ENCODE data around the gene MIEF2.
A peak's percentile ranks its signal among the peaks of the same experiment; 100 is the strongest.

Gene MIEF2

DNA sequence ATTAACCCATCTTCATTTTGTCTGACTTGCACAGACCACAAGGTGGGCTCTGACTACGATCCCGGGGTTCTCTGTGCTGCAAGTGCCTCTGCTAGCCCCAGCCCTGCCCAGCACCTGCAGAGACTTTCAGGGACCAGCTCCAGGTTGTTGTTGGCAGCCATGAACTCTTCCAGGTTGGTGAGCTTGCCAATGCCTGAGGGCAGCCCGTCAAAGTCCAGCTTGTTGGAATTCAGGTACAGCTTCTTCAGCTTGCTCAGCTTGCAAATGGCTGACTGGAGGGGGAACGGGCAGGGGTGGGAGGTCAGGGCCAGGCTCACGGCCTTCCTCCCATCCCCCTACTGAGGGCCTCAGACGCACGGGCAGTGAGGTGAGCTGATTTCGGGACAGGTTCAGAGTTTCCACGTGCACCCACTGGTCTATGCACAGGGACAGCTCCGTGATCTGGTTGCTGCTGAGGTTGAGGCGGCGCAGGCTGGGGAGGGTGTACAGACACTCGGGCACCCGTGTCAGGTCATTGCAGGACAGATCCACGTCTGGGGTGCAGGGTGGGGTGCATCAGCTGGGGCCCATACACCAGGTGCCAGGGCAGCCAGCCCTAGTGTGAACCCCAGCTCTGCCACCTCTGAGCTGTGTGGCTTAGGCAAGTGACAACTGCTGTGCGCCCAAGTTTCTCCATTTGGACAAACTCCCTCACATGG, 7.1 kb upstream of the MIEF2 start:
- H3K27ac ChIP-seq: no peak overlapping the region
- no peak overlapping the region for H3K4me3 ChIP-seq

DNA sequence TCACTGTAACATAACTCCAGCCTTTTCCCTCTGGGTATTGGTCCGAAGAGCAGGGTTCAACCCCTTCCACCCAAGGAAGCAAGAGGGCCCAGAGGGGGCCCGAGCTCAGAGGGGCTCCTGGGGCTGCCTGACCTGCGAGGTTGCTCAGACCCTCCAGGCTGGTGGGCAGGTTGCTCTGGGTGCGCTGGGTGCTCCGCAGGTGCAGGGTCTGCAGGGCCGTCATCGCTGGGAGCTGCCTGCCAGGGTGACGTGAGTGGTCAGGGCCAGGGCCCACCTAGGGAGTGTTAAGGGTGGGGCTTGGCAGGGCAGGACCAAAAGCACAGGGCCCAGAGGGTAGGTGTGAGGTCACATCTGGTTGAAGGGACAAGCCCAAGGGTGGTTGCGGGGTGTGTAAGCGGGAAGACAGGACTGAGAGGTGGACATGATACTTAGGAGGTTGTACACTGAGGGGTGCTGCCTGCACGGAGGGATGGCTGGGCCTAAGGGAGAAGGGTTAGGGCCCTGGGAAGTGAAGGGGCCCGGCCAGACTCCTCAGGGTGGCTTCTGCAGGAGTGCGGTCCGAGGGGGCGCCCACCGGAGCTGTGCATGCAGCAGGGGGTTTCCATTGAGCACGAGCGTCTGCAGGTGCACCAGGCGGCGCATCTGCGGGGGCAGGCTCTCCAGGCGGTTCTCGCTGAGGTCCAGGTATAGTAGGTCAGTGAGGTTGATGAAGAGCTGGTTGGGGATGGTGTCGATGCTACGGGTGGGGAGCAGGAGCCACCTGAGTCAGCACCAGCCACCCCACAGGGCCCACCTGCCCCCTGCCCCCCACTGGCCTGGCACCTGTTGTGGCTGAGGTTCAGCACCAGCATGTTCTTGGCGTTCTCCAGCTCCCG, 6.3 kb upstream of the MIEF2 start:
- Histone ChIP-seq H3K4me3 (no peak overlapping the region), H3K27ac (no peak overlapping the region)

DNA sequence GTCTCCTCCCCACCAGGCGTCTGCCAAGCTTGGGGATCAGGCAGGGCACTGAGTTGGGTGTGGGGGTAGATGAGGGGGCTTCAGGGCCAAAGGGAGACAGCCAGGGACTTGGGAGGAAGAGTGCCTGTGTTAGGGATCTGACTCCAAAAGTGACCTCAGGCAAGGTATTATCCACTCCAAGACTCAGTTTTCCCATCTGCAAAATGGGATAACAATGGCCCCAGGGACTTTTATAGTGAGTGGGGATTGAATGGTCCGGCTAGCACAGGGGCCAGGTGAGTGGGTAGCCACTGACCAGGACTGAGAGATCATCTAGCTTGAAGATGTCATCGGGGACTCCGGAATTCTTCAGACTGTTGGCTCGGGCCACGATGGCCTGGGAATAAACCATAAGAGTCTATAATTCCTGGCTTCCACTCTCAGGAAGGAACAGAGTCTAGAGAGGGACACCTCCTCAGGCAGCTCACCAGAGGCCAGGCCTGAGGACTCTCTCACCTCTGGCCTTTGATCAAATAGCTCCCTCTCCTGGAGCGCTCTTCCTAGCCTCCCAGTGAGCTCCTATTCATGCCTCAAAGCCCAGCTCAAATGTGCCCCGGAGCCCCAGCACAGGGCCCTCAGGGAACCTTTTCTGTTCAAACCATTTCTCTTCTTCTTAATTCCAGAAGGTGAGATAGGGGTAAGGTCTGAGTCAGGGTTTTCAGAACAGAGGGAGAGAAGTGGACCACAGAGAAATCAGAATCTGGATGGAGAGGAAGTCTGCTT, 5.4 kb upstream of the MIEF2 start:
- H3K4me3 ChIP-seq: no peak overlapping the region
- no peak overlapping the region for H3K27ac ChIP-seq

GRCh38 chr17:18256351-18256750, 4.1 kb upstream of the MIEF2 start:
- Histone ChIP-seq H3K27ac (peak overlapping the region in 5 of 21 experiments; percentile 88 to 98 (median 96)), H3K4me3 (no peak overlapping the region)

DNA sequence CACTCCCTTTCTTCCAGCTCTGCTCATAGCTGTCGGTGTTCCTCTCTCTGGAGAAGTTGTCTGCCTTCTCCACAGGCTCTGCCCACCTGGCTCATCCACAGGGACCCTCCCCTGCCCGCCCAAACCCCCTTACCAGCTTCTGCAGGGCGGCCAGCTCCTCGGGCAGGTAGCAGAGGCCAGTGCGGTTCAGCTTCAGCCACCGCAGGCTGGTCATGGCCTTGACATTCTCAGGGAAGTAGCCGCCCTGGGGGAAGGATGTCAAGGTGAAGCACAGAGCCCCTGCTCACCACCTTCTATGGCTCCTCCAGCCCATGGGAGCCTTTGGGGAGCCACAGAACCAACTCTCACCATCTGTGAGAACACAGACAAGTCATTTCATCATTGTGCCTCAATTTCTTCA, 3.7 kb upstream of the MIEF2 start:
- Histone ChIP-seq H3K27ac (peak overlapping the region in 12 of 21 experiments; percentile 88 to 99 (median 97)), H3K4me3 (peak overlapping the region in 2 of 7 experiments; percentile 72 to 76)

- Histone ChIP-seq H3K4me3 (peak overlapping the region; percentile 72 to 99 (median 95)), H3K27ac (peak overlapping the region in 20 of 21 experiments; percentile 88 to 99 (median 97))
Observed at GRCh38 chr17:18257268-18257981, 3.0 kb upstream of the MIEF2 start.

DNA sequence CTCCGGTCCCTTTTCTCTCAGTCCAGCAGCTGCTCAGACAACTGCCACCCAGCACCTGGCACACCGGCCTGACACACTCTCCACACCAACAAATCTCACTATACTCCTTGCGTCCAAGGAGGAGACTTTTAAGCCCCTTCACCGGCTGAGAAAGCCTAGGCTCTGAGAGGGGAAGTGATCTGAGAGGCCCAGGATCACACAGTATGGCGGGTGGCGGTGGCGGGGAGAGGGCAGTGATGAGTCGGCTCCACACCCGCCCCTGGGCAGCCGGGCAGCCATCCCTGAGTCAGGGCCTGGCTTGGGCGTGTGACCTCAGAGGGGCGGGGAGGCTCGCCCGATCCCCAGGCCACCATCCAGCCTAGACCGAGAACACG, 2.5 kb upstream of the MIEF2 start:
- H3K27ac ChIP-seq: peak overlapping the region; percentile 88 to 99 (median 97)
- H3K4me3 ChIP-seq: peak overlapping the region; percentile 72 to 99 (median 95)

DNA sequence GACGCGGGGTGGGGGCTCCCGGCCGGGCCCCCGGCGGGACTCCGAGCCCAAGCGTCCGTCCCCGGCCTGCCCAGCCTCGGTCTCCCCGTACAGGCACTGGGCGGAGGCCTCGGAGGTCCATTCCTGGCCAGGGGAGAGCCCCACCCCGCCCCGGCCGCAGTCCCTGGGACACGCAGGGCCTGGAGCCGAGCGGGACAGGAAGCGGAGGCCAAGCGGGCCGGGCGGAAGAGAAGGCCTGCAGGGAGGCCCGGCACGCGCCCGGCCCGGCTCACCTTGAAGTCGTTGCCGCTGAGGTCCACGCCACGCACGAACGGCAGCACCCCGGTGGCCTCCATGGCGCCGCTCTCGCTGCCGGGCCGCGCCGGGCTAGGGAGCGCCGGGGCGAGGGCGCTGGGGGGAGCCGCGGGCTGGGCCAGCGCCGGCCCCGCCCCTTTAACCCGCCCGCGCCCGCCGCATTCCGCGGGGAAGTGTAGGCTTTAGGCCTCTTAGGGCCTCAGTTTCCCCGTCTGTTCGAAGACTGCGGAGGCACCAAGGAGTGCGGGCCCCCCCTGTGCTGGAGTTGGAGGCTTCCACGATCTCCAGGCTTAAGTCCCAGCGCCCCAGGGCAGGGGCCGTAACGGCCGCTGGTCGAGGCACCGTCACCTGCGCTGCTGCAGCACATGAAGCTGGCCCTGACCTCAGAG, 2.0 kb upstream of the MIEF2 start, which contains the start of gene FLII:
Gene FLII, minus strand, starts transcription at position 383 of the 683 bp plus-strand sequence. Its CDS starts 48 bp downstream, at position 335.
- peak within 1 kb of the TSS; percentile 88 to 99 (median 97) for H3K27ac ChIP-seq
- H3K4me3 ChIP-seq: peak within 1 kb of the TSS; percentile 72 to 99 (median 95)

DNA sequence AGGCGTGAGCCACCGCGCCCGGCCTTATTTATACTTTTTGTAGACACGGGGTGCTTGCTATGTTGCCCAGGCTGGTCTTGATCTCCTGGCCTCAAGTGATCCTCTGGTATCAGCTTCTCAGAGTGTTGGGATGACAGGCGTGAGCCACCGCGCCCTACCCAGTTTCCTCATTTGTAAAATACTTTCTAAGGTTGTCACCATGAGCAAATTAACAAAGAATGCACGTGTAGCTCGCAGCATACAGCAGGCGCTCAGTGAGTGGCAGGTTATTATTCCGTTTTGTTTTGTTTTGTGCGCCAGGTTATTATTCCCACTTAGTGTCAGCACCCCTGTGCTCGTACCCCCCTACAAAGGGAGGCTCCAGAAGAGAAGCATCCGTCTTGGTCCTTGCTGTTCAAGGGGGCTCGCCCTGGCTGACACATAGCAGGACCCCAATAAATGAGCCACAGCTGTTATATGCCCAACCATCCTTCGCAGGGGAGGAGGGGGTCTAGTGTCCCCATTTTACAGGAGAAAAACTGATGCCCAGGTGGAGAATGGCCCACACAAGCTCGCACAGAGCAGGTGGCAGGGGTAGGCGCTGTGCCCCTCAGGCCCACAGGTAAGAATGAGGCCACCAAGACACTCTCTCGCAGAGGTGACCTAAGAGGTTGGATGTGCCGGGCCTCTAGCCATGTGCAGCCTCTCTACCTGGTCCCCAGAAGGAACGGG, 686 bp upstream of the MIEF2 start:
- peak overlapping the region; percentile 61 to 98 (median 74) for H3K4me3 ChIP-seq

GRCh38 chr17:18261146-18261515, 669 bp downstream of the MIEF2 start:
- H3K27ac ChIP-seq: peak overlapping the region; percentile 63 to 93 (median 85)
- H3K4me3 ChIP-seq: peak overlapping the region; percentile 61 to 98 (median 74)

More for the DNA sequence above, 686 bp upstream of the MIEF2 start:
- H3K27ac ChIP-seq: peak overlapping the region in 19 of 21 experiments; percentile 6 to 97 (median 85)

DNA sequence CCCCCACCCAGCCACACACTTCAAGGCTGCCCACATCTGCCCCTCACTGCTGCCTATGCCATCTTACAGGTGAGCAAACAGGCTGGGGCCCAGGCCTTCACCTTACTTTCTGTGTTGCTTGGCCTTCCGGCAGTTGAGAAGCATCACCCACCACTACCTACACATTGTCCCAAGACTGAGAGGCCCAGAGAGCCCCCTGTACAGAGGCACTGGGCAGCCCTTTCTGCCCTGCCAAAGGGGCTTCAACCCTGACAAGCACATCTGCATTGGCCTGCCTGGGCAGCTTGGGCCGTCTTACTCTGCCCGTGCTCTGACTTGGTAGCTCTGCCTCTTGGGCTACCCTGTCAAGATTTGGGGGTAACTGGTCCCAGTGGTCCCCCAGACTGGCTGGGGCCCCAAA, 1.2 kb downstream of the MIEF2 start:
- H3K27ac ChIP-seq: peak overlapping the region in 16 of 21 experiments; percentile 39 to 93 (median 87)

GRCh38 chr17:18262111-18262510, 1.6 kb downstream of the MIEF2 start:
- Histone ChIP-seq H3K4me3 (no peak overlapping the region), H3K27ac (peak overlapping the region in 6 of 21 experiments; percentile 39 to 92 (median 87))

More for the DNA sequence above, 1.2 kb downstream of the MIEF2 start:
- peak overlapping the region in 4 of 7 experiments; percentile 67 to 94 (median 78) for H3K4me3 ChIP-seq

DNA sequence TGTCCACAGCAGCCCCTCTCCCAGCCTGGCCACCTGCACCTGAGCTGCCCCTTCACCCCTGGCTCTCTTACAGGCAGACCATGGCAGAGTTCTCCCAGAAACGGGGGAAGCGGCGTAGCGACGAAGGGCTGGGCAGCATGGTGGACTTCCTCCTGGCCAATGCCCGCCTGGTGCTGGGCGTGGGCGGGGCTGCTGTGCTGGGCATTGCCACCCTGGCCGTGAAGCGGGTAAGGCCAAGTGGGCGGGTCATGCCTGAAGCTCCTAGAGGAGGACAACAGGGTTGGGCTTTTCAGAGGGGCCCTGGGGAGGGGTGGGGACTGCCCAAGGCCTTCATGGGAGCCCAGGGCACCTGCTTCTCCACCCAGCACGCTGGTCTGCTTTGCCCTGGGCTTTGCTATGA, 2.2 kb downstream of the MIEF2 start:
- Histone ChIP-seq H3K4me3 (no peak overlapping the region), H3K27ac (no peak overlapping the region)

GRCh38 chr17:18263885-18264682, 3.6 kb downstream of the MIEF2 start:
- Histone ChIP-seq H3K27ac (no peak overlapping the region), H3K4me3 (no peak overlapping the region)

GRCh38 chr17:18267366-18267765, 6.9 kb downstream of the MIEF2 start:
- Histone ChIP-seq H3K27ac (no peak overlapping the region), H3K4me3 (no peak overlapping the region)

GRCh38 chr17:18267927-18268711, 7.7 kb downstream of the MIEF2 start:
- Histone ChIP-seq H3K27ac (no peak overlapping the region), H3K4me3 (no peak overlapping the region)

All from skin epidermis (tissue), 12 donors.